ENCODE measurements around the gene CNIH3. TPM values are rescaled to one million over a fixed set of nuclear protein-coding genes. Genes with fewer than 3 reads are reported as not detected.
A peak's percentile ranks its signal among the peaks of the same experiment; 100 is the strongest.

Gene CNIH3
- total RNA-seq, 1 experiment from 2014 or later, result 1.8 TPM

DNA sequence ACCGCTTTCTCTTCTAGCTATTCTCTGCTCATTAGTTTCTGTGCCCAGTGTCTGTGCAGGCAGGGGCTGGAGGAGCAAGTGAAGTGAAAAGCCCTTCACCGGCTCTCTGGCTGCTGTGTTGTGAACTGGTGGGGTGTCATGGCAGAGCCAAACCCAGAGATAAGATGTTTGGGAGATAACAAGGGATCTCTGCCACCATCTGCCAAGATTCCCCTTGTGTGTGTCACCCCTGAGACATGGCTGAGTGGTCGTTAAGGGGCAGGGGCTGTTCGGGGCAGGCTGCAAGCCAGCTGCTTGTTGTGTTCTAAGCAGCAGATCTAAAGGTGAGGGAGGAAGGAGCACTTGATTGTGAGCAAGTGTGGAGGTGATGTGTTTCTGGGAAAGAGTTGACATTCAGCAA, 24.5 kb downstream of the CNIH3 start:
- ChIA-PET CTCF (interaction anchor here (0.9 to 2.4 kb wide), 8 partner anchors 8 to 282 kb away, joined by 3 to 23 read pairs (median 4); no protein-coding TSS in a partner anchor), POLR2A (no interaction called here), RAD21 (ENCODE audit: low non-redundant PET in 1 of 2, low total read pairs in 2 of 2, uncharacterized antibody in 2 of 2, unreplicated experiment in 2 of 2) (interaction anchor here (0.8 to 1.8 kb wide), 3 partner anchors 125 to 282 kb away, joined by 3 to 9 read pairs (median 6); no protein-coding TSS in a partner anchor)
- no peaks in the 10 kb centered on the region for H3K79me2 ChIP-seq (ENCODE audit: insufficient read depth, low read length)
- BruUV-seq (replicated peaks), result no TSS peak
- no peaks in the 10 kb centered on the region for H3K36me3 ChIP-seq (ENCODE audit: control insufficient read depth in 1 of 2, insufficient read depth in 2 of 2, low read length in 2 of 2)
- no peaks in the 10 kb centered on the region for H3K9me3 ChIP-seq (ENCODE audit: control insufficient read depth in 1 of 2, insufficient read depth in 1 of 2, low read depth in 1 of 2, low read length in 2 of 2)
- ATAC-seq (no peak), DNase-seq (ENCODE audit: low read depth, low spot score) (no peak)
- no peak overlapping the region for H3K27ac ChIP-seq (ENCODE audit: low read depth, low read length)
- H2AFZ ChIP-seq (ENCODE audit: low read depth, low read length, poor library complexity, severe bottlenecking), result no peak overlapping the region
- H3K4me2 ChIP-seq (ENCODE audit: low read length), result peak overlapping the region; percentile 32; the same call in 1 of the 2 replicates
- intact Hi-C loops (cut with micrococcal nuclease), result loop anchor here (2.0 to 10.0 kb wide), 2 partner anchors 212 to 1334 kb away; no protein-coding TSS in a partner anchor
- TF ChIP-seq, protein P1, sequence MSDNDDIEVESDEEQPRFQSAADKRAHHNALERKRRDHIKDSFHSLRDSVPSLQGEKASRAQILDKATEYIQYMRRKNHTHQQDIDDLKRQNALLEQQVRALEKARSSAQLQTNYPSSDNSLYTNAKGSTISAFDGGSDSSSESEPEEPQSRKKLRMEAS (IDR thresholded peaks at IDR 0.05), result no peak
- TF ChIP-seq ZNF274 (IDR thresholded peaks at IDR 0.05; ENCODE audit: low read depth, low read length) (no peak), TCF7L2 (IDR thresholded peaks at IDR 0.05; ENCODE audit: borderline replicate concordance, extremely low read depth, insufficient read depth, insufficient read length) (no peak), ELF1 (IDR thresholded peaks at IDR 0.05; ENCODE audit: borderline replicate concordance, low read depth) (no peak), YY1 (IDR thresholded peaks at IDR 0.05; ENCODE audit: extremely low read depth, insufficient replicate concordance, low read depth, low read length) (no peak), SIN3A (IDR thresholded peaks at IDR 0.05; ENCODE audit: low read depth) (no peak), SP1 (IDR thresholded peaks at IDR 0.05; ENCODE audit: low read depth) (no peak), POLR2AphosphoS5 (IDR thresholded peaks at IDR 0.05; ENCODE audit: low read depth, low read length) (no peak), RAD21 (IDR thresholded peaks at IDR 0.05; ENCODE audit: low read depth) (no peak), CBX3 (IDR thresholded peaks at IDR 0.05; ENCODE audit: low read depth) (no peak), POLR2A (IDR thresholded peaks at IDR 0.05; ENCODE audit: borderline replicate concordance, extremely low read depth, insufficient read depth, insufficient read length) (no peak), EZH2phosphoT487 (IDR thresholded peaks at IDR 0.05; ENCODE audit: borderline replicate concordance) (no peak), EZH2 (IDR thresholded peaks at IDR 0.05) (no peak), SRF (IDR thresholded peaks at IDR 0.05; ENCODE audit: low read depth) (no peak), EGR1 (IDR thresholded peaks at IDR 0.05; ENCODE audit: low read depth) (no peak)
- TF ChIP-seq, protein P2, sequence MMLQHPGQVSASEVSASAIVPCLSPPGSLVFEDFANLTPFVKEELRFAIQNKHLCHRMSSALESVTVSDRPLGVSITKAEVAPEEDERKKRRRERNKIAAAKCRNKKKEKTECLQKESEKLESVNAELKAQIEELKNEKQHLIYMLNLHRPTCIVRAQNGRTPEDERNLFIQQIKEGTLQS (IDR thresholded peaks at IDR 0.05), result no peak
- TF ChIP-seq, protein P3, sequence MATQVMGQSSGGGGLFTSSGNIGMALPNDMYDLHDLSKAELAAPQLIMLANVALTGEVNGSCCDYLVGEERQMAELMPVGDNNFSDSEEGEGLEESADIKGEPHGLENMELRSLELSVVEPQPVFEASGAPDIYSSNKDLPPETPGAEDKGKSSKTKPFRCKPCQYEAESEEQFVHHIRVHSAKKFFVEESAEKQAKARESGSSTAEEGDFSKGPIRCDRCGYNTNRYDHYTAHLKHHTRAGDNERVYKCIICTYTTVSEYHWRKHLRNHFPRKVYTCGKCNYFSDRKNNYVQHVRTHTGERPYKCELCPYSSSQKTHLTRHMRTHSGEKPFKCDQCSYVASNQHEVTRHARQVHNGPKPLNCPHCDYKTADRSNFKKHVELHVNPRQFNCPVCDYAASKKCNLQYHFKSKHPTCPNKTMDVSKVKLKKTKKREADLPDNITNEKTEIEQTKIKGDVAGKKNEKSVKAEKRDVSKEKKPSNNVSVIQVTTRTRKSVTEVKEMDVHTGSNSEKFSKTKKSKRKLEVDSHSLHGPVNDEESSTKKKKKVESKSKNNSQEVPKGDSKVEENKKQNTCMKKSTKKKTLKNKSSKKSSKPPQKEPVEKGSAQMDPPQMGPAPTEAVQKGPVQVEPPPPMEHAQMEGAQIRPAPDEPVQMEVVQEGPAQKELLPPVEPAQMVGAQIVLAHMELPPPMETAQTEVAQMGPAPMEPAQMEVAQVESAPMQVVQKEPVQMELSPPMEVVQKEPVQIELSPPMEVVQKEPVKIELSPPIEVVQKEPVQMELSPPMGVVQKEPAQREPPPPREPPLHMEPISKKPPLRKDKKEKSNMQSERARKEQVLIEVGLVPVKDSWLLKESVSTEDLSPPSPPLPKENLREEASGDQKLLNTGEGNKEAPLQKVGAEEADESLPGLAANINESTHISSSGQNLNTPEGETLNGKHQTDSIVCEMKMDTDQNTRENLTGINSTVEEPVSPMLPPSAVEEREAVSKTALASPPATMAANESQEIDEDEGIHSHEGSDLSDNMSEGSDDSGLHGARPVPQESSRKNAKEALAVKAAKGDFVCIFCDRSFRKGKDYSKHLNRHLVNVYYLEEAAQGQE (IDR thresholded peaks at IDR 0.05; ENCODE audit: low read depth), result no peak
- TF ChIP-seq, protein P4, sequence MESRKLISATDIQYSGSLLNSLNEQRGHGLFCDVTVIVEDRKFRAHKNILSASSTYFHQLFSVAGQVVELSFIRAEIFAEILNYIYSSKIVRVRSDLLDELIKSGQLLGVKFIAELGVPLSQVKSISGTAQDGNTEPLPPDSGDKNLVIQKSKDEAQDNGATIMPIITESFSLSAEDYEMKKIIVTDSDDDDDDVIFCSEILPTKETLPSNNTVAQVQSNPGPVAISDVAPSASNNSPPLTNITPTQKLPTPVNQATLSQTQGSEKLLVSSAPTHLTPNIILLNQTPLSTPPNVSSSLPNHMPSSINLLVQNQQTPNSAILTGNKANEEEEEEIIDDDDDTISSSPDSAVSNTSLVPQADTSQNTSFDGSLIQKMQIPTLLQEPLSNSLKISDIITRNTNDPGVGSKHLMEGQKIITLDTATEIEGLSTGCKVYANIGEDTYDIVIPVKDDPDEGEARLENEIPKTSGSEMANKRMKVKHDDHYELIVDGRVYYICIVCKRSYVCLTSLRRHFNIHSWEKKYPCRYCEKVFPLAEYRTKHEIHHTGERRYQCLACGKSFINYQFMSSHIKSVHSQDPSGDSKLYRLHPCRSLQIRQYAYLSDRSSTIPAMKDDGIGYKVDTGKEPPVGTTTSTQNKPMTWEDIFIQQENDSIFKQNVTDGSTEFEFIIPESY (IDR thresholded peaks at IDR 0.05; ENCODE audit: extremely low read depth, insufficient replicate concordance, low read length), result no peak
- no peaks in the 10 kb centered on the region for H4K20me1 ChIP-seq (ENCODE audit: insufficient read depth)
- H3K4me1 ChIP-seq (ENCODE audit: control insufficient read depth in 1 of 2, insufficient read depth in 2 of 2, low read length in 2 of 2), result no peaks in the 10 kb centered on the region
- no peaks in the 10 kb centered on the region for H3K9me2 ChIP-seq (ENCODE audit: insufficient read depth)
- H3K9ac ChIP-seq (ENCODE audit: low read length), result no peak overlapping the region
- no peak overlapping the region for H3K4me3 ChIP-seq (replicated peaks in 1 of 2; ENCODE audit: low read depth in 1 of 2, low read length in 2 of 2)
- H3K27me3 ChIP-seq (ENCODE audit: insufficient read depth, low read length), result no peaks in the 10 kb centered on the region

All from HCT116 (cell line).